Activated naive CD8-positive, alpha-beta T cell treated with anti-CD3 and anti-CD28 coated beads, Interleukin-2, amount 10 ng/mL, durations not matched to agents 7 days and 5 days (primary cell): ENCODE measurements around the gene PCDHB8. TPM values are rescaled to one million over a fixed set of nuclear protein-coding genes. Genes with fewer than 3 reads are reported as not detected.
"Not testable (repeated sequence)": the region's sequence is repeated elsewhere in the genome, so short reads cannot be mapped to it uniquely, and the experiment has no call there.

Experiments used
- ATAC-seq: fragments of 150-1000 bp; cut with Tn5 transposase; one replicate; pipeline ENCODE4 v1.10.0; 2021; ENCODE audit warnings: low read depth, moderate library complexity
- POLR2A ChIA-PET: fragments of 350-600 bp; sonication (Branson Sonifier 250); formaldehyde crosslinking; loops from one replicate; lab custom pipeline; 2021; ENCODE audit warnings: antibody characterized with exemption; lab: Charles Lee
- DNase-seq: peaks from one replicate; pipeline ENCODE4 v3.0.0; 2021
- H3K27ac Mint-ChIP-seq: one replicate; pipeline ENCODE4 v1.8.0; 2022; ENCODE audit warnings: mild to moderate bottlenecking, mixed read lengths
- H3K27me3 Mint-ChIP-seq: one replicate; pipeline ENCODE4 v1.8.0; 2022; ENCODE audit warnings: mild to moderate bottlenecking, moderate library complexity, mixed read lengths
- H3K36me3 Mint-ChIP-seq: one replicate; pipeline ENCODE4 v1.8.0; 2021; ENCODE audit warnings: mild to moderate bottlenecking, mixed read lengths
- H3K4me1 Mint-ChIP-seq: one replicate; pipeline ENCODE4 v1.8.0; 2021; ENCODE audit warnings: mixed read lengths
- H3K4me3 Mint-ChIP-seq: one replicate; pipeline ENCODE4 v1.8.0; 2022; ENCODE audit warnings: mild to moderate bottlenecking, moderate library complexity, mixed read lengths
- H3K9me3 Mint-ChIP-seq: one replicate; pipeline ENCODE4 v1.8.0; 2021; ENCODE audit warnings: mixed read lengths
- total RNA-seq, 2 experiments: library from RNA; stranded (reverse); gene quantifications; one replicate each; pipeline ENCODE4 v1.2.3, GENCODE V29; 2021

PCDHB8 gene
- total RNA-seq, 2 experiments from 2014 or later, result not detected

- POLR2A ChIA-PET, H3K36me3 Mint-ChIP-seq, H3K9me3 Mint-ChIP-seq, DNase-seq, H3K4me3 Mint-ChIP-seq, H3K4me1 Mint-ChIP-seq, ATAC-seq, H3K27ac Mint-ChIP-seq, H3K27me3 Mint-ChIP-seq: not testable (repeated sequence)
These were observed 47.3 kb downstream of the PCDHB8 start for GRCh38 chr5:141224844-141225243.

GRCh38 chr5:141225421-141225820, 47.8 kb downstream of the PCDHB8 start:
- H3K27me3 Mint-ChIP-seq, H3K36me3 Mint-ChIP-seq, DNase-seq, H3K4me1 Mint-ChIP-seq, H3K27ac Mint-ChIP-seq, POLR2A ChIA-PET, H3K4me3 Mint-ChIP-seq, H3K9me3 Mint-ChIP-seq, ATAC-seq: not testable (repeated sequence)

Other genes starting within 250 kb of the PCDHB8 start
- gene PCDHAC2, start 211.3 kb upstream of the PCDHB8 start, total RNA-seq, result not detected
- not detected for gene PCDHB1, start 126.4 kb upstream of the PCDHB8 start, total RNA-seq
- gene PCDHB2, start 83.2 kb upstream of the PCDHB8 start, total RNA-seq, result not detected
- gene PCDHB3, start 77.3 kb upstream of the PCDHB8 start, total RNA-seq, result not detected
- gene PCDHB4, start 56.0 kb upstream of the PCDHB8 start, total RNA-seq, result not detected
- not detected for gene PCDHB5, start 42.6 kb upstream of the PCDHB8 start, total RNA-seq
- not detected for gene PCDHB6, start 27.7 kb upstream of the PCDHB8 start, total RNA-seq
- not detected for gene PCDHB7, start 5.1 kb upstream of the PCDHB8 start, total RNA-seq
- not detected for gene PCDHB16, start 4.6 kb downstream of the PCDHB8 start, total RNA-seq
- gene PCDHB9, start 9.4 kb downstream of the PCDHB8 start, total RNA-seq, result not detected
- not detected for gene PCDHB10, start 14.6 kb downstream of the PCDHB8 start, total RNA-seq
- gene PCDHB11, start 21.8 kb downstream of the PCDHB8 start, total RNA-seq, result not detected
- not detected for gene PCDHB12, start 30.9 kb downstream of the PCDHB8 start, total RNA-seq
- not detected for gene PCDHB13, start 36.1 kb downstream of the PCDHB8 start, total RNA-seq
- gene PCDHB14, start 45.6 kb downstream of the PCDHB8 start, total RNA-seq, result under 1 TPM in 1 of 2 experiments, not detected in 1; 0.06 TPM
- under 1 TPM in 1 of 2 experiments, not detected in 1; 0.06 TPM for gene PCDHB15, start 67.6 kb downstream of the PCDHB8 start, total RNA-seq
- gene SLC25A2, start 126.3 kb downstream of the PCDHB8 start, total RNA-seq, result 1 to 10 TPM in 1 of 2 experiments, under 1 TPM in 1; 0.99 to 1.3 TPM
- 10 to 100 TPM; 86.2 to 95.9 TPM for gene TAF7, start 143.0 kb downstream of the PCDHB8 start, total RNA-seq
- gene PCDHGA1, start 152.7 kb downstream of the PCDHB8 start, total RNA-seq, result under 1 TPM; 0.11 to 0.31 TPM
- gene PCDHGA2, start 161.0 kb downstream of the PCDHB8 start, total RNA-seq, result under 1 TPM; 0.08 to 0.09 TPM
- gene PCDHGA3, start 166.0 kb downstream of the PCDHB8 start, total RNA-seq, result under 1 TPM in 1 of 2 experiments, not detected in 1; 0.14 TPM
- not detected for gene PCDHGB1, start 172.3 kb downstream of the PCDHB8 start, total RNA-seq
- under 1 TPM; 0.25 to 0.28 TPM for gene PCDHGA4, start 177.2 kb downstream of the PCDHB8 start, total RNA-seq
- gene PCDHGB2, start 182.2 kb downstream of the PCDHB8 start, total RNA-seq, result under 1 TPM; 0.64 to 0.88 TPM
- under 1 TPM; 0.23 to 0.30 TPM for gene PCDHGA5, start 186.4 kb downstream of the PCDHB8 start, total RNA-seq
- gene PCDHGB3, start 192.5 kb downstream of the PCDHB8 start, total RNA-seq, result under 1 TPM; 0.44 to 0.82 TPM
- gene PCDHGA6, start 196.1 kb downstream of the PCDHB8 start, total RNA-seq, result under 1 TPM; 0.28 to 0.33 TPM
- gene PCDHGA7, start 205.0 kb downstream of the PCDHB8 start, total RNA-seq, result under 1 TPM; 0.26 to 0.28 TPM
- under 1 TPM in 1 of 2 experiments, not detected in 1; 0.11 TPM for gene PCDHGB4, start 209.9 kb downstream of the PCDHB8 start, total RNA-seq
- gene PCDHGA8, start 214.8 kb downstream of the PCDHB8 start, total RNA-seq, result under 1 TPM; 0.09 to 0.11 TPM
- not detected for gene PCDHGB5, start 220.2 kb downstream of the PCDHB8 start, total RNA-seq
- under 1 TPM in 1 of 2 experiments, not detected in 1; 0.11 TPM for gene PCDHGA9, start 225.0 kb downstream of the PCDHB8 start, total RNA-seq
- under 1 TPM; 0.11 to 0.14 TPM for gene PCDHGB6, start 230.2 kb downstream of the PCDHB8 start, total RNA-seq
- gene PCDHGA10, start 235.2 kb downstream of the PCDHB8 start, total RNA-seq, result under 1 TPM in 1 of 2 experiments, not detected in 1; 0.14 TPM
- under 1 TPM in 1 of 2 experiments, not detected in 1; 0.11 TPM for gene PCDHGB7, start 239.9 kb downstream of the PCDHB8 start, total RNA-seq
- gene PCDHGA11, start 243.3 kb downstream of the PCDHB8 start, total RNA-seq, result under 1 TPM; 0.08 to 0.09 TPM